ENCODE results near the gene NCKAP5.
"Not testable (repeated sequence)": the region's sequence is repeated elsewhere in the genome, so short reads cannot be mapped to it uniquely, and the experiment has no call there.

Gene NCKAP5

GRCh38 chr2:133521146-133521745 is 47.0 kb downstream of the NCKAP5 start:
- no peak for DNase-seq

- not testable (repeated sequence) for DNase-seq
Measured at GRCh38 chr2:133519677-133520076, 48.6 kb downstream of the NCKAP5 start.

DNA sequence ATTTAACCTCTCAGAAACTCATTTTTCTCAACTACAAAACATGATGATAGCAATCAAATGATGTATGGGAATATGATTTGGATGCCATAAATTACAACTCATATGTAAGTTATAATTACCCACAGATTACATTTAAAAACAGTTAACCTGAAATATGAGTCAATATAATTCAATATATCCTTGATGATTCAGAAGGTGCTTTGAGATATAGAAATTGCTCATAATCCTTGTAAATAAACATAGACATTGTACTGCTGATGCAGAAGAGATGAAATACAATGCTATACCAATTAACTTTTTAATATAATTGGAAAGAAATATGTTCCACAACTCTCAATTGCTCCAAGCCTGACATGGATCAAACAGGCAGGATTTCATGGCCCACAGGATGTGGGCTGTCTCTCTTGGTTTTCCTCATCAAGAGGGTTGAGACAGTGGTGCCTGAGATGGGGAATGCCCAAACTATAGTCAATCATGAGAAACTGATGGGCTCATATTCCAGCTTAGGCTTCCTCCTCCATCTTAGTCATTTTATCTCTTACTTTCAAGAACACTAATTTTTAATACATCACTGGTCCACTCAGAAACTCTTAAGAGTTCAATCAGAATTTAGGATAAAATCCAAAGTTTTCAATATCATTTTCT is 49.4 kb downstream of the NCKAP5 start:
- no peak for DNase-seq

DNA sequence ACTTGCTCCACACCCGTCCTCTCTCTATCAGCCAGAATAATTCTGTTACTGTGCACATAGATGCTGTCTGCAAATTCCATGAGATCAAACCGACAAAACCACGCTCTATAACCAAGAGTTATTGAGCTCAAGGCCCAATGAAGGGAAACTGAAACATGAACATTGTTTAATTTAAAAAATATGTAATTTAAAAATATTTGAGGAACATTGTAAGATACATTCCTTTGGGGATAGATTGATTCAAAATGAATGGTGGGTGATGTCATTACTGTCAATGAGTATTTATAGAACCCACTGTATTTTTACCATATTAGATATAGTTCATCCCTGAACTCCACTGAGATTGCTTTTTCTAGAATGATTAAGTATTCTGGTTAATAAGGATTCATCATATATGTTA is 50.4 kb downstream of the NCKAP5 start:
- DNase-seq = no peak

GRCh38 chr2:133516405-133517026 is 51.7 kb downstream of the NCKAP5 start:
- no peak for DNase-seq

- DNase-seq = no peak
Measured at GRCh38 chr2:133515271-133515670, 53.0 kb downstream of the NCKAP5 start.

DNA sequence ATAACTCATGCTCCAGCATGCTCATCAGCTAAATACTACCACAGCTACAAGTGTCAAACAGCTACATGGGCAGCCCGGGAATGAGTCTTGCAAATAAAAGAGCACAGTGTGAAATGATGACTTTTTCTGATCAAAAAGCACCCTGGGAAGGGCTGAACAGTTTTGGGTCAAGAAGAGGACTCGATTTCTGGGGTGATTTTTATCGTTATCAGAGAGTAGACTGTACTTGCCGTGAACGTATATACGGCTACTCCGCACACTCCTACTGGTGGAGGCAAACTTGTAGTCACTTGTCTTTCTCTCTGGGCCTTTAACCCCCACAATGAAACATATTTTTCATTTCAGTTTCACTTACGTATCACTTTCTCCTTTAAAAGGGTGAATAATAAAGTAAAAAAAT is 54.4 kb downstream of the NCKAP5 start:
- DNase-seq = no peak

DNA sequence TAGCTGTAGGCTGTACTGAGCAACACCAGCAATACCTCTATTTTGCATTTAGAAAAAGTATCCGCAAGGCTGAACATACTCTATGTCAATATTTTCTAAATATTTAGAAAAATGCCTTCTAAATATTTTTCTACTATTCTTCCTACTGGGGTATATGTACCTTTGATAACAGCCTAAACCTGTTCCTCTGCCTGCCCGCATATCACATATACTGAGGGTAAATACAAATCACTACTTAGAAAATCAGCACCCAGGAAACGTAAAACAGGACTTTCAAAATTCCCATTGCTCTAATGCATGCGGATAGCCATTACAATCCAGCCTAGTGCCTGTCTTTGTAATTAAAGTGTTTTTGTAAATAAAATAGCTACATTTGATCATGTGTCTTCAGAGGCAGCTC is 56.1 kb downstream of the NCKAP5 start:
- no peak for DNase-seq

GRCh38 chr2:133511679-133512078 is 56.6 kb downstream of the NCKAP5 start:
- no peak for DNase-seq

DNA sequence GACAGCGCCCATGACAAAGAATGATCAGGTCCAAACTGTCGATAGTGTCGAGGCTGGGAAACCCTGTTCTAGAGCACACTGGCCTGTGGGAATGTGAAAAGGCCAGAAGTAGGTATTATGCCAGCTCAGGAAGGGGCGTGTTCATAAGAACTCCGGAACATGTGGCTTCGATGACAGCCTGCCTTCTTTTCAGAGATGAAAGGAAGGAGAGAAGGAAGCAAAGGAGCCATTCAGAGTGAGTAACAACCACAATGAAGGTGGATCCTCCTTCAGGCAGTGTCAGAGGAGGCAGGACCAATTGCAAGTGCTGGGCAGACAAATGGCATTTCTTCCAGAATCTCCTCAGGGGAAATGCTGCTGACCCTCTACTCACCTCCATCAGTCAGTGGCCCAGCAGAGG is 58.5 kb downstream of the NCKAP5 start:
- no peak for DNase-seq

GRCh38 chr2:133508546-133509165 is 59.6 kb downstream of the NCKAP5 start:
- DNase-seq = no peak

- no peak for DNase-seq
Measured at GRCh38 chr2:133506996-133507395, 61.3 kb downstream of the NCKAP5 start.

DNA sequence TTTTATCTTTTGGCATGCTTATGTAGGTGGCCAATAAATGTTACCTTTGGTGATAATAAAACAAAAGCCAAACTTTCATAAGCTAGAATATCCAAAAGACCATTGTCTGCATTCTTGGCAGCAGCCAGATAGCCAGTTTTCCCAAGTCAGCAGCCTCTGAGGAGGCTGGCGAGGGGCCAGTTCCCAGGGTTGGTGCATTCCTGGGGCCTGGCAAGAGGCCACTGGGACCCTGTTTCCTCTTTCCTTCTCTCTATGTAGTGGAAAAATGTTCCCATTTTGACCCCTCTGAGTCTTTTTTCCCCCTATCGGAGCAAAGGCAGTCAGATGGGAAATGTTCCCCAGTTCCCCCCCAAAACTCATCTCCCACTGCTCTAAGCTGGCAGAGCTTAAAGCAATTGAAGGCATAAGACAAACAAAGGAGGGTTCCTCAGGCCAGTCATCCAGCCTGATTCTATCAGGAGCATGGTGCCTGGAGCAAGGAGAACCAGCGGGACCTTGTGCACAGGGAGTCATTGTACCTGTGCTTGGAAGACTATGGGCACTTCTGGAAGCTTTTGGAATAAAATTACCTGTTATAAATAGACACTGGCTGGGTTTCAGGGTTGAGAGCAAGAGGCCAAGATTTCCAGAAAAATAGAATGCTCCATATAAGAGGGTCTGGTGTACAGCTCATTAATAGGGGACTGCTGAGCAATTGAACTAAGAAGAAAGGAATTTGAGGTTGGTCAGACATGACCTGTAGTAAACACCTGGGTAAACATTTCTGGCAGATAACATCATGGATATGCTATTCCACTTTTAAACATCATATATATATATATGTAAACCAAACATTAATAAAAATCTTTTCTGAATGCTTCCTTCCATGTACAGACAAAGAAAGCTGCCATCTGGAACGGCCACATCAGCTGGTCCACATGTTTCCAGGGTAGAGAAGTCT is 63.4 kb downstream of the NCKAP5 start:
- no peak for DNase-seq

DNA sequence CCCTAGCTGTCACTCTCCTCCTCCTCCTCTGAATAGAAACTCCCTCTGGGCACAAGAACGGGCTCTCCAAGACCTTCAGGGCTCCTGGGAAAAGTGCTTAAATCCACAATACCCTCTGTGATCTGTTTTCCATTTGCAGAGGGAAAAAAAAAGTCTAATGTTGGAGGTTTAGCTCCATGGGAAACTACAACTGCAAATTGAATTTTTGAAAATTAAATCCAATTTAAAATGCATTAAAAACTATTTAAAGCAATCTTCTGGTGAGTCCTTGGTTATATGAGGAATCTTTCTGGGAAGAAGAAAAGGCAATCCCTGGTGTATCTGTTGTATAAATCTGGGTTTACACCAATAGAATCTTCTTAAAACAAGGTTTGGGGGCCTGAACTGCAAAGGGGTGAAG is 64.3 kb downstream of the NCKAP5 start:
- no peak for DNase-seq

GRCh38 chr2:133503323-133503722 is 64.9 kb downstream of the NCKAP5 start:
- DNase-seq = no peak

GRCh38 chr2:133502678-133503077 is 65.6 kb downstream of the NCKAP5 start:
- no peak for DNase-seq

DNA sequence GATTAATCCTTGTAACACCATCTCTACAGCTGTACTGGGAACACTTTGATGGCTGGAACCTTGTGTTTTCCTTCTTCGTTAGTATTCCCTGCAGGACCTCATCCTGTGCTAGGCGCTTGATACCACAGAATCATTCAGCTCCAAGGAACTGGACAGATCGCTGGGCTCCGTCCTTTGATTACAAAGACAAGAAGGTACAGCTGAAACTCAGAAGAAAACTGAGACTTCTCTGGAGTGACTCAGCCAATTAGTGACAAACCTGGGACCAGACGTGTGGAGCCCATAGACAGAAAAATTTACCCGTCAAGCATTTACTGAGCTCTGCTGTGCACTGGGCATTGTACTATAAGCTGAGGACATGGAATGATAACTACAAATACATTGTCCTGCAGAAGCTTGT is 67.3 kb downstream of the NCKAP5 start:
- no peak for DNase-seq

- DNase-seq = no peak
Measured at GRCh38 chr2:133498662-133499585, 69.3 kb downstream of the NCKAP5 start.

GRCh38 chr2:133497951-133498565 is 70.2 kb downstream of the NCKAP5 start:
- no peak for DNase-seq

DNA sequence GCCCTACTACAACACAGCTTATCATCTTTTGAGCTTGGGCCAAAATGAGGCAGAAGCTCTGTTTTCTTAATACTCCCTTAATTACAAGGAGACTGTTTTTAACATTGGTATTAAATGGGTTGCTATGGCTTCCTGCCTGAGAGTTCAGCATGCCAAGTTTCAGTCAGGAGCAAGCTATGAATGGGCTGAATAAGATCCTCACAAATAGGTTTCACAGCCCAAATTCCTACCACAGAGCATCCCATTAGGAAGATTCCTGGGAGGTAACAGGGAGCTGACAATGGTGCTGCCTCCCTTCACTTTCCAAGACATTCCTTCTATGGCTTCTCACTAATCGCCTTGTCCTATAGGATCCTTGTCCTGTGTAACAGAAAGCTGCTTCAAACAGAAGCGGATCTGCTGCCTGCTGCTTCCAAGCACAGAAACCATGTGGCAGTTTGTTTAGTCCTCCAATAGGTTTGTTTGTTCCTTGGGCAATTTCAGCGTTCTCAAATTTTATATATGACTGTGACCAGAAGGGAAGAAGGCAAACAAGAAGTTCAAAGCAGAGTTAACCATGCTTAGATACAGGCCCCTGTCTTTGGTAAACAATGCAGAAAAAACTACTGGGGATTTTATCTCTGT is 70.9 kb downstream of the NCKAP5 start:
- DNase-seq = no peak

Measured in activated naive CD4-positive, alpha-beta T cell treated with anti-CD3 and anti-CD28 coated beads, Interleukin-2, amount 50 U/mL, for 16 hours (primary cell).